Naive B cell (primary cell): ENCODE data around the gene ZNF689. TPM values are rescaled to one million over a fixed set of nuclear protein-coding genes. Genes with fewer than 3 reads are reported as not detected.

ENCODE experiments used
- ATAC-seq, 2 donors: fragments of 150-1000 bp; cut with Tn5 transposase; 2 replicates each; pipeline ENCODE4 v1.10.0; 2021; ENCODE audit warnings: low read depth in 2 of 2, mild to moderate bottlenecking in 2 of 2, moderate library complexity in 2 of 2
- DNase-seq: peaks from one replicate; pipeline ENCODE4 v3.0.0; 2022
- H3K27ac Mint-ChIP-seq, 6 donors: one replicate each; pipeline ENCODE4 v1.8.0; 2020 to 2022; ENCODE audit warnings: mild to moderate bottlenecking in 6 of 6, mixed read lengths in 6 of 6, moderate library complexity in 5 of 6, inconsistent platforms in 2 of 6
- H3K27me3 Mint-ChIP-seq, 3 donors: one replicate each; pipeline ENCODE4 v1.8.0; 2021 to 2022; ENCODE audit warnings: mixed read lengths in 3 of 3, mild to moderate bottlenecking in 1 of 3
- H3K36me3 Mint-ChIP-seq, 2 donors: one replicate each; pipeline ENCODE4 v1.8.0; 2020 to 2022; ENCODE audit warnings: mixed read lengths in 2 of 2, inconsistent platforms in 1 of 2, mild to moderate bottlenecking in 1 of 2
- H3K4me1 Mint-ChIP-seq, 3 donors: one replicate each; pipeline ENCODE4 v1.8.0; 2020 to 2022; ENCODE audit warnings: mixed read lengths in 3 of 3, inconsistent platforms in 1 of 3, mild to moderate bottlenecking in 1 of 3, moderate library complexity in 1 of 3
- H3K4me3 Mint-ChIP-seq, 8 donors: one replicate each; pipeline ENCODE4 v1.8.0; 2020 to 2022; ENCODE audit warnings: mild to moderate bottlenecking in 8 of 8, mixed read lengths in 8 of 8, moderate library complexity in 8 of 8, inconsistent platforms in 2 of 8
- H3K9me3 Mint-ChIP-seq, 7 donors: one replicate each; pipeline ENCODE4 v1.8.0; 2020 to 2022; ENCODE audit warnings: mixed read lengths in 7 of 7, mild to moderate bottlenecking in 5 of 7, inconsistent platforms in 2 of 7, moderate library complexity in 1 of 7
- polyA plus RNA-seq, 6 donors: library from polyadenylated mRNA; unstranded; fragments of 300-500 nt; fragmentation: Illumina TruSeq; gene quantifications; one replicate each; pipeline ENCODE4 v1.2.3, GENCODE V29; 2021; ENCODE audit warnings: low read depth in 6 of 6

The ZNF689 gene
- polyA plus RNA-seq, 6 donors from 2014 or later, result 6.1 to 12.8 (median 10.5) TPM

DNA sequence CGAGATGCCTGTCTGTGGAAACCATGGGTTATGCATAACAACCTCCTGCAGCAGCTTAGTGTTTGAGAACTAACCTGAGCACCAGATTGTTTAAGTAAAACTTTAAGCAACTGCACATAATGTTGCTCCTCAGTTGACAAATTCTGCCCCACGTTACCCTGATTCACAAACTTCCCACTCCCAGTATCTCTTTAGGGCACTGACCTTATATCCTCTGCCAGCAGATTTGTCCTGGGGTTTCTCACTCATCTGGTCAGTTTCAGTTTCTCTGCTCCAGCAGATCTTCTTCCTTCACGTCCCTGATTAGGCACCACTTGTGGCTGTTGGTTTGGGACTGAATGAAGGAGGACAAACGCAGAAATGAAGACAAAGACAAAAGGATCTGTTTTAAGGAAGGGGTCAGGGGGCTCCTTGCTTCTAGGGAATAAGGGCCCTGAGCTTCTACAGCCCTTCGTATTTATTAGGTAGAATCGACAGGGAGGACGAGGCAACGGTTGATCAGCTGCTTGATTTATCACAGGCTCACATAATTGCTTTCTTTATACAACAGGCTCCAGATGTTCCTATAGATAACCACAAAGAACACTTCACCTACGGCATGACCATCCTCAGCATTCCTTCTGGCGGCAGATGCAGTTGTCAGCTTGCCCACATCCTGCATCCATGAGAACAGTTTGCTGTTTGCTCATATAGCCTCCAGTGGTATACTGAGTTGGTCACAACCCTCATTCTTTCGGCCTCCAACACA, 13.5 kb upstream of the ZNF689 start:
- Mint-ChIP-seq H3K4me3 (no peak overlapping the region), H3K27me3 (no peaks in the 10 kb centered on the region), H3K36me3 (no peaks in the 10 kb centered on the region)

DNA sequence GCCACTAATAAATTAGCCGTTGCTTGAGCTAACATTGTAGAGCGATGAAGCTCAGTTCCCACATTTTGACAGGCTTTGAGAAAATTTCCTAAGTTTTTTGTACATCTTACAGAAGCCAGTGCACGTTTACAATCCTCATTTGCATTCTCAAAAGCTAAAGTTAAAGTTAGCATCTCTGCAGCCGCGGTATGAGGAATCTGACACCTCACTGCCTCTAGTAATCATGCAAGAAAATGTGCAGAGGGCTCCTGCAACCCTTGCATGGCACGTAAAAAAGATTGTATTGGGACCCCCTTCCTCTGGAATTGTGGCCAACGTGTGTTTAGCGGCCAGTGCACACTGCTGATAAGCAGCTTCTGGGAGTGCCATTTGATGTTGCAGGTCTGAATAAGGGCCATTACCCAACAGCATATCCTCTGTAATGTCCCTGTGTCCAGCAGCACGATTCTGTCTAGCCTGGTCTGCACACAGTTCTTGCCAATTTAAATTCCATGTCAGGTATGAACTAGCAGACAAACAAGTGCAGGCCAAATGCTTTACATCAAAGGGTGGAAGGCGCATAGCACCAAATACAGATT, 12.4 kb upstream of the ZNF689 start:
- Mint-ChIP-seq H3K27me3 (no peaks in the 10 kb centered on the region), H3K9me3 (no peaks in the 10 kb centered on the region), H3K4me3 (no peak overlapping the region), H3K4me1 (no peaks in the 10 kb centered on the region), H3K36me3 (no peaks in the 10 kb centered on the region), H3K27ac (peak overlapping the region in 1 of 6 donors; percentile 50)
- ATAC-seq (no peak), DNase-seq (no peak)

More for the DNA sequence above, 13.5 kb upstream of the ZNF689 start:
- H3K4me1 Mint-ChIP-seq, result peaks cover 2 to 3% (median 2%) of the 10 kb centered on the region in 3 donors
- DNase-seq, result no peak
- H3K9me3 Mint-ChIP-seq, result no peaks in the 10 kb centered on the region
- H3K27ac Mint-ChIP-seq, result no peak overlapping the region
- ATAC-seq, result no peak

- Mint-ChIP-seq H3K36me3 (no peaks in the 10 kb centered on the region), H3K27me3 (no peaks in the 10 kb centered on the region), H3K4me1 (no peaks in the 10 kb centered on the region), H3K9me3 (no peaks in the 10 kb centered on the region), H3K4me3 (no peak overlapping the region), H3K27ac (peak overlapping the region in 1 of 6 donors; percentile 7)
- ATAC-seq (no peak), DNase-seq (no peak)
Observed at GRCh38 chr16:30621765-30622164, 11.6 kb upstream of the ZNF689 start.

GRCh38 chr16:30620169-30620568, 10.0 kb upstream of the ZNF689 start:
- Mint-ChIP-seq H3K36me3 (no peaks in the 10 kb centered on the region), H3K9me3 (no peaks in the 10 kb centered on the region), H3K4me1 (peaks cover 0 to 4% (median 0%) of the 10 kb centered on the region in 3 donors), H3K27ac (no peak overlapping the region), H3K4me3 (no peak overlapping the region), H3K27me3 (no peaks in the 10 kb centered on the region)
- ATAC-seq (no peak), DNase-seq (no peak)

- Mint-ChIP-seq H3K36me3 (no peaks in the 10 kb centered on the region), H3K27me3 (no peaks in the 10 kb centered on the region), H3K27ac (no peak overlapping the region), H3K4me3 (no peak overlapping the region), H3K9me3 (no peaks in the 10 kb centered on the region), H3K4me1 (peaks cover 0 to 4% (median 0%) of the 10 kb centered on the region in 3 donors)
- no peak for DNase-seq
- no peak for ATAC-seq
Observed at GRCh38 chr16:30619638-30620037, 9.4 kb upstream of the ZNF689 start.

DNA sequence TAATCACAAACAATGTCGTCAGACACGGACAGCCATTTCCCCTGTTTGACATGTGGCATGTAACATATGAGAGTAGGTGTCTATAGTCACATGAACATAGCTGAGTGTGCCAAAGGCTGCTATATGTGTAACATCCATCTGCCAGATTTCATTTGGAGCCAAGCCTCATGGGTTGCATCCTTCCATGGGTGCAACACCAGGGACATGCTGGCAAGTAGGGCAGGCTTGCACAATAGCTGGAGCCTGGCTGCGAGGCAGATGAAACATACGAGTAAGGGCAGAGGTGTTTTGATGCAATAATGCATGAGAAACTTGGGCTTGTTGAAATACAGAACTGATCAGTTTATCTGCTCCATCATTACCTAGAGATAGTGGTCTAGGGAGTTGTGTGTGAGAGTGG, 9.0 kb upstream of the ZNF689 start:
- peaks cover 0 to 4% (median 4%) of the 10 kb centered on the region in 3 donors for H3K4me1 Mint-ChIP-seq
- no peaks in the 10 kb centered on the region for H3K36me3 Mint-ChIP-seq
- DNase-seq (no peak), ATAC-seq (no peak)
- H3K4me3 Mint-ChIP-seq, result no peak overlapping the region
- H3K27me3 Mint-ChIP-seq, result no peaks in the 10 kb centered on the region
- no peak overlapping the region for H3K27ac Mint-ChIP-seq
- H3K9me3 Mint-ChIP-seq, result no peaks in the 10 kb centered on the region

DNA sequence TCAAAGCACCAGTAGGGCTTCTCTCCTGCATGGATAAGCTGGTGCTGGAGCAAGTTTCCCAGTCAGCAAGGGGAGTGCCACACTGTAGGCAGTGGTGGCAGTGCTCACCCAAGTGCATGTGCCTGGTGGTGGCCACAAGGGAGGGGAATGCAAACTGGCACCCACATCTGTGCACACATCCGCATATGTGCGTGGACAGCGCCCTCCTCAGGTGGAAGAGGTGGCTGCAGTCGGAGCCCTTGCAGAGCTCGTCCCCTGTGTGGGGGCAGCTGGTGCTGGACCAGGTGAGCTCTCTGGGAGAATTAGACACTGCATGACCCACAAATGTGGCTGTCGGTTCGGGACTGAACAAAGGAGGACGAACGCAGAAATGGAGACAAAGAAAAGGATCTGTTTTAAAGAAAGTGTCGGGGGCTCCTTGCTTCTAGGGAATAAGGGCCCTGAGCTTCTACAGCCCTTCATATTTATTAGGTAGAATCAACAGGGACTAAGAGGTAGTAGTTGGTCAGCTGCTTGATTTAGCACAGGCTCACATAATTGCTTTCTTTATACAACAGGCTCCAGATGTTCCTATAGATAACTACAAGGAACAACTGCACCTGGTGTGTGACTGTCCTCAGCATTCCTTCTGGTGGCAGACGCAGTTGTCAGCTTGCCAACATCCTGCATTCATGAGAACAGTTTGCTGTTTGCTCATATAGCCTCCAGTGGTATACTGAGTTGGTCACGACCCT, 5.3 kb upstream of the ZNF689 start:
- ATAC-seq, result peak; percentile 65 to 69
- Mint-ChIP-seq H3K27ac (no peak overlapping the region), H3K27me3 (no peaks in the 10 kb centered on the region), H3K4me1 (peaks cover 8 to 13% (median 12%) of the 10 kb centered on the region in 3 donors), H3K9me3 (no peaks in the 10 kb centered on the region), H3K4me3 (no peak overlapping the region), H3K36me3 (no peaks in the 10 kb centered on the region)
- no peak for DNase-seq

- DNase-seq (no peak), ATAC-seq (peak; percentile 29 to 37)
- Mint-ChIP-seq H3K27ac (peak overlapping the region in 5 of 6 donors; percentile 68 to 96 (median 95)), H3K36me3 (peaks cover 5 to 10% of the 10 kb centered on the region in 2 donors), H3K4me3 (peak overlapping the region; percentile 92 to 98 (median 93)), H3K9me3 (no peaks in the 10 kb centered on the region), H3K27me3 (no peaks in the 10 kb centered on the region), H3K4me1 (peaks cover 12 to 32% (median 25%) of the 10 kb centered on the region in 3 donors)
Observed at GRCh38 chr16:30609002-30609925, 925 bp downstream of the ZNF689 start.

GRCh38 chr16:30606004-30606403, 4.2 kb downstream of the ZNF689 start:
- Mint-ChIP-seq H3K9me3 (no peaks in the 10 kb centered on the region), H3K27me3 (no peaks in the 10 kb centered on the region), H3K27ac (no peak overlapping the region), H3K4me1 (peaks cover 5 to 23% (median 18%) of the 10 kb centered on the region in 3 donors), H3K36me3 (peaks cover 9 to 13% of the 10 kb centered on the region in 2 donors), H3K4me3 (peak overlapping the region in 1 of 8 donors; percentile 18)
- DNase-seq, result no peak
- no peak for ATAC-seq

GRCh38 chr16:30605158-30605557, 5.0 kb downstream of the ZNF689 start:
- H3K27me3 Mint-ChIP-seq, result no peaks in the 10 kb centered on the region
- no peak for DNase-seq
- H3K4me1 Mint-ChIP-seq, result peaks cover under 1 to 19% (median 13%) of the 10 kb centered on the region in 3 donors
- H3K4me3 Mint-ChIP-seq, result peak overlapping the region in 1 of 8 donors; percentile 59
- no peaks in the 10 kb centered on the region for H3K9me3 Mint-ChIP-seq
- no peak for ATAC-seq
- peaks cover 9 to 13% of the 10 kb centered on the region in 2 donors for H3K36me3 Mint-ChIP-seq
- H3K27ac Mint-ChIP-seq, result no peak overlapping the region

GRCh38 chr16:30604316-30604947, 5.8 kb downstream of the ZNF689 start:
- Mint-ChIP-seq H3K9me3 (no peaks in the 10 kb centered on the region), H3K4me3 (peak overlapping the region in 1 of 8 donors; percentile 59), H3K4me1 (peaks cover 0 to 17% (median 12%) of the 10 kb centered on the region in 3 donors), H3K27ac (peak overlapping the region in 2 of 6 donors; percentile 9 to 60), H3K36me3 (peaks cover 9 to 13% of the 10 kb centered on the region in 2 donors), H3K27me3 (no peaks in the 10 kb centered on the region)
- DNase-seq (no peak), ATAC-seq (no peak)

- Mint-ChIP-seq H3K9me3 (no peaks in the 10 kb centered on the region), H3K36me3 (peaks cover 9 to 13% of the 10 kb centered on the region in 2 donors), H3K27ac (no peak overlapping the region), H3K27me3 (no peaks in the 10 kb centered on the region), H3K4me1 (peaks cover 0 to 12% (median 7%) of the 10 kb centered on the region in 3 donors), H3K4me3 (no peak overlapping the region)
- ATAC-seq, result no peak
- DNase-seq, result no peak
Observed at GRCh38 chr16:30603945-30604315, 6.3 kb downstream of the ZNF689 start.
